Stimulated activated effector memory CD8-positive, alpha-beta T cell treated with anti-CD3 and anti-CD28 coated beads, Interleukin-12 subunit alpha, Interleukin-12 subunit beta, amount 100 ng/mL, for 72 hours (primary cell): ENCODE results near the gene ABHD12.
"Not testable (repeated sequence)": the region's sequence is repeated elsewhere in the genome, so short reads cannot be mapped to it uniquely, and the experiment has no call there.

ENCODE experiments used
- ATAC-seq: fragments of 150-1000 bp; cut with Tn5 transposase; 2 replicates; pipeline ENCODE4 v1.10.0; 2021
- DNase-seq, 2 donors: peaks; one replicate each; pipeline ENCODE4 v3.0.0; 2021 to 2022; ENCODE audit warnings: low spot score in 2 of 2
- H3K27ac Mint-ChIP-seq: one replicate; pipeline ENCODE4 v1.8.0; 2022; ENCODE audit warnings: mild to moderate bottlenecking, mixed read lengths
- H3K36me3 Mint-ChIP-seq: one replicate; pipeline ENCODE4 v1.8.0; 2022; ENCODE audit warnings: mild to moderate bottlenecking, mixed read lengths
- H3K4me1 Mint-ChIP-seq: one replicate; pipeline ENCODE4 v1.8.0; 2022; ENCODE audit warnings: mixed read lengths
- H3K4me3 Mint-ChIP-seq: one replicate; pipeline ENCODE4 v1.8.0; 2022; ENCODE audit warnings: mild to moderate bottlenecking, mixed read lengths
- H3K9me3 Mint-ChIP-seq: one replicate; pipeline ENCODE4 v1.8.0; 2022; ENCODE audit warnings: mixed read lengths

ABHD12 gene

DNA sequence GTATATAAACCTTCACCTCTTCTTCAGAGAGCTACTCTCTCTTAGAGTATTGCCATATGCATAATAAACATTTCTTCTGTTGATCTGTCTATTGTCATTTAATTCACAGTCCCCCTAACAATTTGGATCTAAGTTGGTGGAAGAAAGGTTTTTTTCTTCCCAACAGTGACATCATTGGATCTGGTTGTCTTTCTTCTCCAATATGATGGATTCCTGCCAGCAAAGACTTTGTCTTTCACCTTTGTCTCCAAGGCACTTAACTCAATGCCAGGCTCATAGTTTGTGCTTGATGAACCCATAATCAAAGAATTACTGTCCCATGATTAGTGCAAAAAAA is 39.6 kb downstream of the ABHD12 start:
- no peak overlapping the region for H3K4me3 Mint-ChIP-seq
- no peak overlapping the region for H3K27ac Mint-ChIP-seq
- peaks cover 25% of the 10 kb centered on the region for H3K4me1 Mint-ChIP-seq
- H3K36me3 Mint-ChIP-seq: no peaks in the 10 kb centered on the region
- H3K9me3 Mint-ChIP-seq: no peaks in the 10 kb centered on the region
- ATAC-seq: no peak
- DNase-seq: no peak

DNA sequence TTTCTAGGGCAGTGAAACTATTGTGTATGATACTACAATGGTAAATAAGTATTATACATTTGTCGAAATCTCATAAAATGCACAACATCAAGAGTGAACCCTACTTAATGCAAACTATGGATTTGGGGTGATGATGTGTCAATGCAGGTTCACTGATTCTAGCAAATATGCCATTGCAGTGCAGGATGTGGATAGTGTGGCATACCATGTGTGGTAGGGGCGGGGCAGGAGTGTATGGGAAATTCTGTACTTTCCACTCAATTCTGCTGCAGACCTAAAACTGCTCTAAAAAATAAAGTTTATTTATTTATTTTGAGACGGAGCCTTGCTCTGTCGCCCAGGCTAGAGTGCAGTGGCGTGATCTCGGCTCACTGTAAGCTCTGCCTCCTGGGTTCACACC is 44.3 kb downstream of the ABHD12 start:
- Mint-ChIP-seq H3K9me3 (no peaks in the 10 kb centered on the region), H3K4me1 (peaks cover 44% of the 10 kb centered on the region), H3K36me3 (no peaks in the 10 kb centered on the region), H3K4me3 (no peak overlapping the region), H3K27ac (no peak overlapping the region)
- no peak for DNase-seq
- peak; percentile 77 for ATAC-seq

DNA sequence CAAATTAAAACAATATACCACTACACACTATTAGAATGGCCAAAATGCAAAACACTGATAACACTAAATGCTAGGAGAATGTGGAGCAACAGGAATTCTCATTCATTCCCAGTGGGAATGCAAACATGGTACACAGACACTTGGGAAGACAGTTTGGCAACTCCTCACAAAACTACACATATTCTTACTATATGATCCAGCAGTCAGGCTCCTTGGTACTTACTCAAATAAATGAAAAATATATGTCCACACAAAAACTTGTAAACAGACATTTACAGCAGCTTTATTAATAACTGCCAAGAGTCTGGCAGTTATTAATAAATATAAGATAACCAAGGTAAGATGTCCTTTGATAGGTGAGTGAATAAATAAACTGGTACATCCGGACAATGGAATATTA is 44.9 kb downstream of the ABHD12 start:
- no peak overlapping the region for H3K27ac Mint-ChIP-seq
- peaks cover 46% of the 10 kb centered on the region for H3K4me1 Mint-ChIP-seq
- no peak for DNase-seq
- H3K4me3 Mint-ChIP-seq: no peak overlapping the region
- no peaks in the 10 kb centered on the region for H3K36me3 Mint-ChIP-seq
- ATAC-seq: no peak
- no peaks in the 10 kb centered on the region for H3K9me3 Mint-ChIP-seq

DNA sequence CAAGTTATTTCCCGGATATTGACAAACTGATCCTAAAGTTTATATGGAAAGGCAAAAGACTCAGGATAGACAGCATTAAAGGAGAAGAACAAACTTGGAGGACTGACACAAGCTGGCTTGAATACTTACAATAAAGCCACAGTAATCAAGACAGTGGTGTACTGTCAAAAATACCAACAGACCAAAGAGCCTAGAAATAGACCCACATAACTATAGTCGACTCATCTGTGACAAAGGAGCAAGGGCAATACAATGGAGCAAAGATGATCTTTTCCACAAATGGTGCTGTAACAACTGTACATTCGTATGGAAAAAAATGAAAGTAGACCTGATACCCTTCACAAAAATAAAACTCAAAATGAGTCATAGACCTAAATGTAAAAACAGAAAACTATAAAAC is 46.0 kb downstream of the ABHD12 start:
- no peak for ATAC-seq
- Mint-ChIP-seq H3K4me1 (peaks cover 46% of the 10 kb centered on the region), H3K36me3 (no peaks in the 10 kb centered on the region), H3K9me3 (no peaks in the 10 kb centered on the region), H3K27ac (no peak overlapping the region), H3K4me3 (no peak overlapping the region)
- no peak for DNase-seq

- DNase-seq: no peak
- no peak overlapping the region for H3K27ac Mint-ChIP-seq
- no peaks in the 10 kb centered on the region for H3K36me3 Mint-ChIP-seq
- H3K4me1 Mint-ChIP-seq: peaks cover 42% of the 10 kb centered on the region
- no peaks in the 10 kb centered on the region for H3K9me3 Mint-ChIP-seq
- H3K4me3 Mint-ChIP-seq: no peak overlapping the region
- ATAC-seq: no peak
Measured at GRCh38 chr20:25341716-25342680, 48.6 kb downstream of the ABHD12 start.

GRCh38 chr20:25340380-25340779 is 50.3 kb downstream of the ABHD12 start:
- H3K4me1 Mint-ChIP-seq: peaks cover 31% of the 10 kb centered on the region
- no peaks in the 10 kb centered on the region for H3K9me3 Mint-ChIP-seq
- ATAC-seq (no peak), DNase-seq (no peak)
- H3K36me3 Mint-ChIP-seq: no peaks in the 10 kb centered on the region
- H3K27ac Mint-ChIP-seq: peak overlapping the region; percentile 34
- no peak overlapping the region for H3K4me3 Mint-ChIP-seq

DNA sequence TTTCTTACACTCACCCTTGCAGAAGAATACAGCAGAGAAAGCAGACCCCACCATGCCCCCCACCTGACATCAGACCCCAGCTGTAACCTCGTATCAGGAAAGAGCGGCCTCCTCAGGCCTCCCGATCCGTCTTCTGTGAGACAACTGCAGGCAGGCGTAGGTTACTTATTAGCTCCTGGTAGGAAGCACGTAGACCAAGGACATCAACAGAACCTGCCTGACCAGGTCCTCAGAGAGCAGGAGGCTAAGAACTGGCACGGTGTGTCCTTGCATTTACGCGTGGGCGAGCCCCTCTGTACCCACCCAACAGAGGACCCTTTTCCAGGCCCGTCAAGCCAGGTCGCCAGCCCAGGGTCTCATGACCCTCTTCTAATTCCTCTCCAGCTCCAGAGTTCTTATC is 51.0 kb downstream of the ABHD12 start:
- Mint-ChIP-seq H3K36me3 (no peaks in the 10 kb centered on the region), H3K4me1 (peaks cover 24% of the 10 kb centered on the region), H3K9me3 (no peaks in the 10 kb centered on the region), H3K4me3 (no peak overlapping the region), H3K27ac (no peak overlapping the region)
- ATAC-seq (no peak), DNase-seq (no peak)

DNA sequence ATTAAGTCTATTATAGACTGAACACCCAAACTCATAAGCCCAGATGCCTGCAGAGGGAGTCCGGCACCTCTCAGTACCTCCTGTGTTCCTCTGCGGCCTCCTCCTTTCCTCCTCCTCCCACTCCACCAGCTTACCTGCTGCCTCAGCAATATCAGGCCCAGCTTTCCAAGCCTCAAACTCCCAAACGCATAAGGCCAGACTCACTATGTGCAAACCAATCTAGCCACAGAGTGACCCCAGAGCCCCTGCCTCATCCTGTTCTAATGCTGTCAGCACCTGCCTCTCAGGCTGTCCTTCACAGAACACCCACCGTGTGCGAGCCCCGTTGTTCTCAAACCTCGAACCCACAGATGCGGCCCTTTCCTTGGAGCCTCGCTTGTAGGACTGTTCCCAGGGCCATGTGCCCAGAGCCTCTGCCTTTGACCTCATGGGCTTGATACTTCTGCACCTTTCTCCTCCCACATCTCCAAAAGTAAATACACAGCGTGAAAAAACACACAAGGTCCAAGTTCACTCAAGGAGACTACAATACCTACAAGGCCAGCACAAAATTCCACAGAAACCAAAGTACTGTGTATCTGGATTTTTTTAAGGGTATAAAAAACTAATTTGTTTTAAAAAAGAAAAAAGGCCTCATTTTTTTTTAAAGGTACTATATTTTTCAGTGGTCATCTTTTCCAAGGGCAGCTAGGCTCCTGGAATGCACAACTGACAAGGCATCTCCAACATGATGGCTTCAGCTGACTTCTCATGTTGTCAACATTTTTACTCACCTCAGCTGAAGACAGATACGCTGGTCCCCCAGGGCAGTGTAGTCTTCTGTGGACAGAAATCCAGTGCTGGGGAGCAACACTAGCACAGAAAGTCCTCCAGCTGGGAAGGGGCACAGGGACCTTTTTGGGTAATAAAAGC is 52.3 kb downstream of the ABHD12 start:
- no peak for ATAC-seq
- H3K4me3 Mint-ChIP-seq: no peak overlapping the region
- no peaks in the 10 kb centered on the region for H3K9me3 Mint-ChIP-seq
- DNase-seq: no peak
- peaks cover 15% of the 10 kb centered on the region for H3K4me1 Mint-ChIP-seq
- H3K27ac Mint-ChIP-seq: peak overlapping the region; percentile 50
- no peaks in the 10 kb centered on the region for H3K36me3 Mint-ChIP-seq

DNA sequence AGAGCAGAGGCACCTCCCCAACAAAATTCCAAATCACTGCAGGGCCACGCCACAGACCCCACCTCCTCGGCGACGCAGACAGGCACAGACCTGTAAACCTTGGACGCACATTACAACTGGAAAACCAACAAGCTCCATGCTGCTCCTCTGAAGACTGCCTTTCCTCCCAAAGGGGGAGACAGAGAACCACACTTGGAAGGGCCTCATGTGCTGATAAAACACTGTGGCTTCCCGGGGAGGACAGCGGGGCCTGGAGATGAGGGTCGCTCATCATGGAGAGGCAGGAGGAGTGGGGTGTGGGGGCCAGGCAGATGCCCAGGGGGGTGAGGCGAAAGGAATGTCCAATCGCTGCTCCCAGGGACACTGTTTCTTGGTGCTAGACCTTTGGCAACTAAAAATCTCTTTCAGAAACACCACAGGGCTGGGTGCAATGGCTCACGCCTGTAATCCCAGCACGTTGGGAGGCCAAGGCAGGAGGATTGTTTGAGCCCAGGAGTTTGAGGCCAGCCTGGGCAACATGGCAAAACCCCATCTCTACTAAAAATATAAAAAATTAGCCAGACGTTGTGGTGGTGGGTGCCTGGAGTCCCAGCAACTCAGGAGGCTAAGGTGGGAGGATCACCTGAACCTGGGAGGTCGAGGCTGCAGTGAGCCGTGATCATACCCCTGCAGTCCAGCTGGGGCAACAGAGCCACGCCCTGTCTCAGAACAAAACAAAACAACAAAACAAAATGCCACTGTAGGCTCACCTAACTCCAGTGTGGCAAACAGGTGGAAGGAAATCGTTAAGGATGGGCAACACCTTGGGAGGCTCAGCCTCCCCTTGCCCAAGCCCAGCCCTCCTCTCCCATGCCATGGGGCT is 53.8 kb downstream of the ABHD12 start:
- H3K4me3 Mint-ChIP-seq: no peak overlapping the region
- peaks cover 15% of the 10 kb centered on the region for H3K4me1 Mint-ChIP-seq
- no peaks in the 10 kb centered on the region for H3K9me3 Mint-ChIP-seq
- H3K27ac Mint-ChIP-seq: peak overlapping the region; percentile 50
- ATAC-seq: no peak
- DNase-seq: no peak
- H3K36me3 Mint-ChIP-seq: no peaks in the 10 kb centered on the region

- not testable (repeated sequence) for H3K27ac Mint-ChIP-seq, ATAC-seq, DNase-seq, H3K4me3 Mint-ChIP-seq, H3K9me3 Mint-ChIP-seq, H3K36me3 Mint-ChIP-seq
- H3K4me1 Mint-ChIP-seq: peaks cover 12% of the 10 kb centered on the region
Measured at GRCh38 chr20:25334972-25335371, 55.7 kb downstream of the ABHD12 start.

GRCh38 chr20:25328954-25329498 is 61.6 kb downstream of the ABHD12 start:
- DNase-seq (no peak), ATAC-seq (peak; percentile 24)
- Mint-ChIP-seq H3K4me1 (peaks cover 21% of the 10 kb centered on the region), H3K9me3 (no peaks in the 10 kb centered on the region), H3K36me3 (no peaks in the 10 kb centered on the region), H3K4me3 (no peak overlapping the region), H3K27ac (no peak overlapping the region)

- Mint-ChIP-seq H3K36me3 (peaks cover 11% of the 10 kb centered on the region), H3K9me3 (no peaks in the 10 kb centered on the region), H3K4me1 (peaks cover 29% of the 10 kb centered on the region), H3K4me3 (no peak overlapping the region), H3K27ac (no peak overlapping the region)
- ATAC-seq: no peak
- DNase-seq: no peak
Measured at GRCh38 chr20:25327521-25328235, 63.0 kb downstream of the ABHD12 start.

- DNase-seq: no peak
- H3K27ac Mint-ChIP-seq: no peak overlapping the region
- no peak for ATAC-seq
- no peaks in the 10 kb centered on the region for H3K9me3 Mint-ChIP-seq
- H3K4me1 Mint-ChIP-seq: peaks cover 35% of the 10 kb centered on the region
- no peak overlapping the region for H3K4me3 Mint-ChIP-seq
- H3K36me3 Mint-ChIP-seq: peaks cover 12% of the 10 kb centered on the region
Measured at GRCh38 chr20:25325997-25326396, 64.6 kb downstream of the ABHD12 start.

- Mint-ChIP-seq H3K27ac (peak overlapping the region; percentile 48), H3K4me1 (peaks cover 32% of the 10 kb centered on the region), H3K4me3 (no peak overlapping the region), H3K9me3 (no peaks in the 10 kb centered on the region), H3K36me3 (peaks cover 12% of the 10 kb centered on the region)
- no peak for ATAC-seq
- DNase-seq: no peak
Measured at GRCh38 chr20:25325073-25325472, 65.6 kb downstream of the ABHD12 start.
